ENCODE results near the gene BNIP5. TPM values are rescaled to one million over a fixed set of nuclear protein-coding genes. Genes with fewer than 3 reads are reported as not detected.

The BNIP5 gene
- total RNA-seq, 1 experiment from 2014 or later = not detected

- peaks cover 3% of the 10 kb centered on the region; the same call in 1 of the 2 replicates for H3K27me3 Mint-ChIP-seq (ENCODE audit: low read depth)
- POLR2A ChIA-PET = no interaction called here
- H3K4me1 Mint-ChIP-seq = peaks cover 12% of the 10 kb centered on the region
- peaks cover 14% of the 10 kb centered on the region for H3K9me3 Mint-ChIP-seq
- no peak for DNase-seq (ENCODE audit: low spot score)
- no peak for TF ChIP-seq NR1H2 (CRISPR knock-in tag; IDR thresholded peaks at IDR 0.05)
- TF ChIP-seq ZMAT4 (CRISPR knock-in tag; IDR thresholded peaks at IDR 0.05) = no peak
- no peak for TF ChIP-seq JUN (CRISPR knock-in tag; IDR thresholded peaks at IDR 0.05)
- no peak for TF ChIP-seq NR3C1 (CRISPR knock-in tag; conservative IDR thresholded peaks at IDR 0.05; ENCODE audit: low read depth)
- no peak for TF ChIP-seq ZNF671 (CRISPR knock-in tag; IDR thresholded peaks at IDR 0.05)
- TF ChIP-seq ATF6 (CRISPR knock-in tag; IDR thresholded peaks at IDR 0.05) = no peak
- no peak for TF ChIP-seq RORB (CRISPR knock-in tag; IDR thresholded peaks at IDR 0.05)
- TF ChIP-seq PREB (CRISPR knock-in tag; IDR thresholded peaks at IDR 0.05; ENCODE audit: borderline replicate concordance) = no peak
- no peak for TF ChIP-seq MYBL2 (CRISPR knock-in tag; IDR thresholded peaks at IDR 0.05)
- TF ChIP-seq SMAD4 (CRISPR knock-in tag; IDR thresholded peaks at IDR 0.05) = no peak
- TF ChIP-seq E2F1 (CRISPR knock-in tag; IDR thresholded peaks at IDR 0.05) = no peak
- no peak for TF ChIP-seq GRHL2 (CRISPR knock-in tag; IDR thresholded peaks at IDR 0.05; ENCODE audit: insufficient replicate concordance, severe bottlenecking)
- no peak for TF ChIP-seq ZSCAN18 (CRISPR knock-in tag; IDR thresholded peaks at IDR 0.05)
- no peak for TF ChIP-seq TEAD4 (CRISPR knock-in tag; IDR thresholded peaks at IDR 0.05)
- H3K4me3 Mint-ChIP-seq = no peak overlapping the region
- CTCF ChIA-PET = interaction anchor here (1.0 kb wide), 1 partner anchor 8 kb away, joined by 4 read pairs; no protein-coding TSS in a partner anchor
- H3K36me3 Mint-ChIP-seq = no peaks in the 10 kb centered on the region; the same call in 1 of the 2 replicates
- no peak for ATAC-seq
- no peak overlapping the region for H3K27ac Mint-ChIP-seq
Observed at GRCh38 chr6:36349240-36349639, 12.6 kb upstream of the BNIP5 start.

- Mint-ChIP-seq H3K36me3 (no peaks in the 10 kb centered on the region), H3K27ac (no peak overlapping the region; the same call in 1 of the 2 replicates), H3K9me3 (peaks cover 3% of the 10 kb centered on the region), H3K4me1 (peaks cover 12% of the 10 kb centered on the region), H3K27me3 (ENCODE audit: low read depth) (peaks cover under 1% of the 10 kb centered on the region; the same call in 1 of the 2 replicates), H3K4me3 (no peak overlapping the region)
- ChIA-PET CTCF (interaction anchor here (1.6 kb wide), 1 partner anchor 45 kb away, joined by 5 read pairs; no protein-coding TSS in a partner anchor), POLR2A (no interaction called here)
- ATAC-seq (no peak), DNase-seq (ENCODE audit: low spot score) (no peak)
- TF ChIP-seq PREB (CRISPR knock-in tag; IDR thresholded peaks at IDR 0.05; ENCODE audit: borderline replicate concordance) = no peak
- no peak for TF ChIP-seq PRDM15 (CRISPR knock-in tag; IDR thresholded peaks at IDR 0.05)
- TF ChIP-seq FOXP1 (CRISPR knock-in tag; IDR thresholded peaks at IDR 0.05; ENCODE audit: borderline replicate concordance) = no peak
Observed at GRCh38 chr6:36347621-36348020, 10.9 kb upstream of the BNIP5 start.
